SK-N-SH treated with all-trans-retinoic acid at 6 μM for 48 hours (cell line): ENCODE data around the gene ADIRF.
"Not testable (repeated sequence)": the region's sequence is repeated elsewhere in the genome, so short reads cannot be mapped to it uniquely, and the experiment has no call there.

Experiments used
- ATAC-seq: fragments of 200-7000 bp; cut with Tn5 transposase; 3 replicates; pipeline ENCODE4 v1.9.1; 2020; ENCODE audit warnings: mild to moderate bottlenecking, moderate library complexity
- BACH2 ChIP-seq: fragments of 250-450 bp; sonication (Bioruptor Pico); IDR thresholded peaks from 2 replicates; pipeline ENCODE4 v1.9.0; 2021; ENCODE audit warnings: mild to moderate bottlenecking, borderline replicate concordance
- CSDC2 ChIP-seq: fragments of 250-450 bp; sonication (Bioruptor Pico); IDR thresholded peaks from 2 replicates; pipeline ENCODE4 v1.5.0; 2020; ENCODE audit warnings: mild to moderate bottlenecking, moderate library complexity
- ESRRG ChIP-seq: fragments of 250-450 bp; sonication (Bioruptor Pico); IDR thresholded peaks from 2 replicates; pipeline ENCODE4 v1.6.1; 2021; ENCODE audit warnings: mild to moderate bottlenecking
- GLIS3 ChIP-seq: fragments of 250-450 bp; sonication (Bioruptor Pico); IDR thresholded peaks from 2 replicates; pipeline ENCODE4 v1.5.0; 2020; ENCODE audit warnings: mild to moderate bottlenecking, moderate library complexity
- ISL1 ChIP-seq: fragments of 250-450 bp; sonication (Bioruptor Pico); IDR thresholded peaks from 2 replicates; pipeline ENCODE4 v2.1.2; 2022; ENCODE audit warnings: mild to moderate bottlenecking, moderate library complexity
- OSR1 ChIP-seq: fragments of 250-450 bp; sonication (Bioruptor Pico); IDR thresholded peaks from 2 replicates; pipeline ENCODE4 v1.8.0; 2022; ENCODE audit warnings: moderate library complexity, mild to moderate bottlenecking, inconsistent platforms
- PPARA ChIP-seq: fragments of 250-450 bp; sonication (Bioruptor Pico); IDR thresholded peaks from 2 replicates; pipeline ENCODE4 v1.5.0; 2020; ENCODE audit warnings: mild to moderate bottlenecking, borderline replicate concordance
- SNAI2 ChIP-seq: fragments of 250-450 bp; sonication (Bioruptor Pico); IDR thresholded peaks from 2 replicates; pipeline ENCODE4 v1.5.0; 2020; ENCODE audit warnings: mild to moderate bottlenecking, moderate library complexity
- TCF4 ChIP-seq: fragments of 250-450 bp; sonication (Bioruptor Pico); IDR thresholded peaks from 2 replicates; pipeline ENCODE4 v1.8.0; 2021; ENCODE audit warnings: mild to moderate bottlenecking, moderate library complexity, borderline replicate concordance
- TOX ChIP-seq: fragments of 250-450 bp; sonication (Bioruptor Pico); IDR thresholded peaks from 2 replicates; pipeline ENCODE4 v1.8.0; 2021; ENCODE audit warnings: mild to moderate bottlenecking, moderate library complexity, borderline replicate concordance
- ZC3H10 ChIP-seq: fragments of 250-450 bp; sonication (Bioruptor Pico); IDR thresholded peaks from 2 replicates; pipeline ENCODE4 v1.5.1; 2021; ENCODE audit warnings: mild to moderate bottlenecking, moderate library complexity
- ZFP3 ChIP-seq: fragments of 250-450 bp; sonication (Bioruptor Pico); IDR thresholded peaks from 2 replicates; pipeline ENCODE4 v1.5.0; 2020; ENCODE audit warnings: mild to moderate bottlenecking, moderate library complexity
- ZFP30 ChIP-seq: fragments of 450-650 bp; formaldehyde crosslinking; IDR thresholded peaks from 2 replicates; pipeline ENCODE4 v1.5.0; 2022; ENCODE audit warnings: mild to moderate bottlenecking, moderate library complexity
- ZNF565 ChIP-seq: fragments of 450-650 bp; formaldehyde crosslinking; conservative IDR thresholded peaks from 2 replicates; pipeline ENCODE4 v1.5.0; 2020; ENCODE audit warnings: low read depth, mild to moderate bottlenecking, moderate library complexity
- ZNF70 ChIP-seq: fragments of 450-650 bp; formaldehyde crosslinking; IDR thresholded peaks from 2 replicates; pipeline ENCODE4 v1.5.0; 2020; ENCODE audit warnings: mild to moderate bottlenecking, moderate library complexity
- ZNF8 ChIP-seq: fragments of 450-650 bp; formaldehyde crosslinking; IDR thresholded peaks from 2 replicates; pipeline ENCODE4 v1.5.0; 2020; ENCODE audit warnings: mild to moderate bottlenecking, moderate library complexity
- TF ChIP-seq, protein P1 (sequence below): fragments of 250-450 bp; sonication (Bioruptor Pico); IDR thresholded peaks from 2 replicates; pipeline ENCODE4 v1.5.0; 2020; ENCODE audit warnings: mild to moderate bottlenecking, moderate library complexity
- TF ChIP-seq, protein P2 (sequence below): fragments of 250-450 bp; sonication (Bioruptor Pico); IDR thresholded peaks from 2 replicates; pipeline ENCODE4 v1.5.1; 2021; ENCODE audit warnings: mild to moderate bottlenecking, moderate library complexity
- TF ChIP-seq, protein P3 (sequence below): fragments of 250-450 bp; sonication (Bioruptor Pico); IDR thresholded peaks from 2 replicates; pipeline ENCODE4 v1.8.0; 2021; ENCODE audit warnings: low read depth, mild to moderate bottlenecking, moderate library complexity, borderline replicate concordance
- TF ChIP-seq, protein P4 (sequence below): fragments of 250-450 bp; sonication (Bioruptor Pico); IDR thresholded peaks from 2 replicates; pipeline ENCODE4 v1.8.0; 2020; ENCODE audit warnings: mild to moderate bottlenecking, moderate library complexity, borderline replicate concordance
- TF ChIP-seq, protein P5 (sequence below): fragments of 250-450 bp; sonication (Bioruptor Pico); IDR thresholded peaks from 2 replicates; pipeline ENCODE4 v1.5.1; 2020; ENCODE audit warnings: low read depth, mild to moderate bottlenecking, moderate library complexity

Gene ADIRF

DNA sequence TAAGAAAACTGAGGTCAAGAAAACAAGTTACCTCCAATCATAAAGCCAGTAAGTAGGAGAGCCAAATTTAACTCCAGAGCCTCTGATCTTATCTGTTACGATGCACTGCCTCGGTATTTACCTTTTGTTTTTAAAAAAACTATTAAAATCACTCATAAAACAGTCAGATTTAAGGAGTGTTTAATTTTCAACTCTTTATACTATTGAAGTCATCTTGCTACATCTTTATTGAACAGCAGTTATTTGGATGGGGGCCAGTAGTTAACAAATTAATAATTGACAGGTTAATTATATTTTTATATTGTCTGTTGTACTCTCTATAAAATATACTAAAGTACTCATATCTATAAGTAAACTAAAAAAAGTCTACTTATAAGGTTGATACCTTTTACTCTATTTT, 24.6 kb downstream of the ADIRF start:
- ATAC-seq = no peak
- TF ChIP-seq ESRRG (CRISPR knock-in tag) (no peak), ZNF8 (CRISPR knock-in tag) (no peak), TOX (CRISPR knock-in tag) (no peak), ZNF565 (CRISPR knock-in tag) (no peak), SNAI2 (CRISPR knock-in tag) (no peak), PPARA (CRISPR knock-in tag) (no peak), CSDC2 (CRISPR knock-in tag) (no peak), ZFP3 (no peak), BACH2 (CRISPR knock-in tag) (no peak), OSR1 (CRISPR knock-in tag) (no peak), ISL1 (CRISPR knock-in tag) (no peak), ZC3H10 (CRISPR knock-in tag) (no peak), ZNF70 (no peak), GLIS3 (CRISPR knock-in tag) (no peak)
- TF ChIP-seq, protein P1, sequence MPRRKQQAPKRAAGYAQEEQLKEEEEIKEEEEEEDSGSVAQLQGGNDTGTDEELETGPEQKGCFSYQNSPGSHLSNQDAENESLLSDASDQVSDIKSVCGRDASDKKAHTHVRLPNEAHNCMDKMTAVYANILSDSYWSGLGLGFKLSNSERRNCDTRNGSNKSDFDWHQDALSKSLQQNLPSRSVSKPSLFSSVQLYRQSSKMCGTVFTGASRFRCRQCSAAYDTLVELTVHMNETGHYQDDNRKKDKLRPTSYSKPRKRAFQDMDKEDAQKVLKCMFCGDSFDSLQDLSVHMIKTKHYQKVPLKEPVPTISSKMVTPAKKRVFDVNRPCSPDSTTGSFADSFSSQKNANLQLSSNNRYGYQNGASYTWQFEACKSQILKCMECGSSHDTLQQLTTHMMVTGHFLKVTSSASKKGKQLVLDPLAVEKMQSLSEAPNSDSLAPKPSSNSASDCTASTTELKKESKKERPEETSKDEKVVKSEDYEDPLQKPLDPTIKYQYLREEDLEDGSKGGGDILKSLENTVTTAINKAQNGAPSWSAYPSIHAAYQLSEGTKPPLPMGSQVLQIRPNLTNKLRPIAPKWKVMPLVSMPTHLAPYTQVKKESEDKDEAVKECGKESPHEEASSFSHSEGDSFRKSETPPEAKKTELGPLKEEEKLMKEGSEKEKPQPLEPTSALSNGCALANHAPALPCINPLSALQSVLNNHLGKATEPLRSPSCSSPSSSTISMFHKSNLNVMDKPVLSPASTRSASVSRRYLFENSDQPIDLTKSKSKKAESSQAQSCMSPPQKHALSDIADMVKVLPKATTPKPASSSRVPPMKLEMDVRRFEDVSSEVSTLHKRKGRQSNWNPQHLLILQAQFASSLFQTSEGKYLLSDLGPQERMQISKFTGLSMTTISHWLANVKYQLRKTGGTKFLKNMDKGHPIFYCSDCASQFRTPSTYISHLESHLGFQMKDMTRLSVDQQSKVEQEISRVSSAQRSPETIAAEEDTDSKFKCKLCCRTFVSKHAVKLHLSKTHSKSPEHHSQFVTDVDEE (CRISPR knock-in tag) = no peak
- TF ChIP-seq, protein P2, sequence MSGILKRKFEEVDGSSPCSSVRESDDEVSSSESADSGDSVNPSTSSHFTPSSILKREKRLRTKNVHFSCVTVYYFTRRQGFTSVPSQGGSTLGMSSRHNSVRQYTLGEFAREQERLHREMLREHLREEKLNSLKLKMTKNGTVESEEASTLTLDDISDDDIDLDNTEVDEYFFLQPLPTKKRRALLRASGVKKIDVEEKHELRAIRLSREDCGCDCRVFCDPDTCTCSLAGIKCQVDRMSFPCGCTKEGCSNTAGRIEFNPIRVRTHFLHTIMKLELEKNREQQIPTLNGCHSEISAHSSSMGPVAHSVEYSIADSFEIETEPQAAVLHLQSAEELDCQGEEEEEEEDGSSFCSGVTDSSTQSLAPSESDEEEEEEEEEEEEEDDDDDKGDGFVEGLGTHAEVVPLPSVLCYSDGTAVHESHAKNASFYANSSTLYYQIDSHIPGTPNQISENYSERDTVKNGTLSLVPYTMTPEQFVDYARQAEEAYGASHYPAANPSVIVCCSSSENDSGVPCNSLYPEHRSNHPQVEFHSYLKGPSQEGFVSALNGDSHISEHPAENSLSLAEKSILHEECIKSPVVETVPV (CRISPR knock-in tag) = no peak
- TF ChIP-seq, protein P3, sequence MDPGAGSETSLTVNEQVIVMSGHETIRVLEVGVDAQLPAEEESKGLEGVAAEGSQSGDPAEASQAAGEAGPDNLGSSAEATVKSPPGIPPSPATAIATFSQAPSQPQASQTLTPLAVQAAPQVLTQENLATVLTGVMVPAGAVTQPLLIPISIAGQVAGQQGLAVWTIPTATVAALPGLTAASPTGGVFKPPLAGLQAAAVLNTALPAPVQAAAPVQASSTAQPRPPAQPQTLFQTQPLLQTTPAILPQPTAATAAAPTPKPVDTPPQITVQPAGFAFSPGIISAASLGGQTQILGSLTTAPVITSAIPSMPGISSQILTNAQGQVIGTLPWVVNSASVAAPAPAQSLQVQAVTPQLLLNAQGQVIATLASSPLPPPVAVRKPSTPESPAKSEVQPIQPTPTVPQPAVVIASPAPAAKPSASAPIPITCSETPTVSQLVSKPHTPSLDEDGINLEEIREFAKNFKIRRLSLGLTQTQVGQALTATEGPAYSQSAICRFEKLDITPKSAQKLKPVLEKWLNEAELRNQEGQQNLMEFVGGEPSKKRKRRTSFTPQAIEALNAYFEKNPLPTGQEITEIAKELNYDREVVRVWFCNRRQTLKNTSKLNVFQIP (CRISPR knock-in tag) = no peak
- TF ChIP-seq, protein P4, sequence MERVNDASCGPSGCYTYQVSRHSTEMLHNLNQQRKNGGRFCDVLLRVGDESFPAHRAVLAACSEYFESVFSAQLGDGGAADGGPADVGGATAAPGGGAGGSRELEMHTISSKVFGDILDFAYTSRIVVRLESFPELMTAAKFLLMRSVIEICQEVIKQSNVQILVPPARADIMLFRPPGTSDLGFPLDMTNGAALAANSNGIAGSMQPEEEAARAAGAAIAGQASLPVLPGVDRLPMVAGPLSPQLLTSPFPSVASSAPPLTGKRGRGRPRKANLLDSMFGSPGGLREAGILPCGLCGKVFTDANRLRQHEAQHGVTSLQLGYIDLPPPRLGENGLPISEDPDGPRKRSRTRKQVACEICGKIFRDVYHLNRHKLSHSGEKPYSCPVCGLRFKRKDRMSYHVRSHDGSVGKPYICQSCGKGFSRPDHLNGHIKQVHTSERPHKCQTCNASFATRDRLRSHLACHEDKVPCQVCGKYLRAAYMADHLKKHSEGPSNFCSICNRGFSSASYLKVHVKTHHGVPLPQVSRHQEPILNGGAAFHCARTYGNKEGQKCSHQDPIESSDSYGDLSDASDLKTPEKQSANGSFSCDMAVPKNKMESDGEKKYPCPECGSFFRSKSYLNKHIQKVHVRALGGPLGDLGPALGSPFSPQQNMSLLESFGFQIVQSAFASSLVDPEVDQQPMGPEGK (CRISPR knock-in tag) = no peak

DNA sequence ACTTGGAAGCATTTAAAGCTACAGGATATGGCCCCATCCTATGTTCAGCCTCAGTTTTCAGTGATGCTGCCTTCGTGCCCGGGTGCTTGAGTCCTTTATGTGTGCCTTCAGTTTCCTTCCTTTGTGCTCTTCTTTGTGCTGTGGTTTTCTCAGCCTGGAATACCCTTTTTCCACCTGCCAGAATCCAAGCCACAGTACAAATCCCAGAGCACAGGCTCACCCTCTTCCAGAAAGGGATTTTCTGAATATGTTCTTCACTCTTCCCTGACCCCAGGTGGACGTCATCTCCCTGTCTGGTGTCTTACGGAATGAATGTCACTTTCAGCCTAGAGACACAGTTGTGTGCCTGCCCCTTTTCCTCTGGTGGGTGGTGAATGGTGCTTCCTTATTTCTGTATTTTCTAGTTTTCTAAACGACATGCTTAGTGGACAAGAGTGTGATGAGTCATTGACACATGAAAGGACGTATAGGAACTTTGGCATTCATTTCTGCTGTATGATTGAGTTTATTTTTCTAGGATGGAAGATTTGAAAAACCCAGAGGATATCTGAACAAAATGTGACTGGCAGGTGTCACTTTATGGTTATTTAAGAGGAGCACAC, 31.6 kb downstream of the ADIRF start:
- not testable (repeated sequence) for ATAC-seq

DNA sequence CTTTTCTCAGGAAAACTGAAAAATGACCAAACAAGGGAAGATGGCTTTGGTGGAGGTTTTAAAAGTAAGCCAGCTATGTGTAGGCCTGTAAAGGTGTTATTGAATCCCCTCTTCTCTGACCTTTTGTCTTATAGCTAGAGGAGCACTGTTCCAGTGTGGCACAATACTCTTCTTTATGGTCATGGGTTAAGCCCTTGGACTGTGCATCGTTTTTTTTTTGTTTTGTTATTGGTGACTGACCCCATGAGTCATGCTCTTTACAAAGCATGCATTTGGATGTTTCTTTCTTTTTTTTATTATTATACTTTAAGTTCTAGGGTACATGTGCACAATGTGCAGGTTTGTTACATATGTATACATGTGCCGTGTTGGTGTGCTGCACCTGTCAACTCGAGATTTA, 32.2 kb downstream of the ADIRF start:
- ATAC-seq = no peak
- TF ChIP-seq, protein P5, sequence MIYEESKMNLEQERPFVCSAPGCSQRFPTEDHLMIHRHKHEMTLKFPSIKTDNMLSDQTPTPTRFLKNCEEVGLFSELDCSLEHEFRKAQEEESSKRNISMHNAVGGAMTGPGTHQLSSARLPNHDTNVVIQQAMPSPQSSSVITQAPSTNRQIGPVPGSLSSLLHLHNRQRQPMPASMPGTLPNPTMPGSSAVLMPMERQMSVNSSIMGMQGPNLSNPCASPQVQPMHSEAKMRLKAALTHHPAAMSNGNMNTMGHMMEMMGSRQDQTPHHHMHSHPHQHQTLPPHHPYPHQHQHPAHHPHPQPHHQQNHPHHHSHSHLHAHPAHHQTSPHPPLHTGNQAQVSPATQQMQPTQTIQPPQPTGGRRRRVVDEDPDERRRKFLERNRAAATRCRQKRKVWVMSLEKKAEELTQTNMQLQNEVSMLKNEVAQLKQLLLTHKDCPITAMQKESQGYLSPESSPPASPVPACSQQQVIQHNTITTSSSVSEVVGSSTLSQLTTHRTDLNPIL (CRISPR knock-in tag) = no peak
- TF ChIP-seq ZFP30 (no peak), TCF4 (CRISPR knock-in tag) (no peak), ZFP3 (no peak)

DNA sequence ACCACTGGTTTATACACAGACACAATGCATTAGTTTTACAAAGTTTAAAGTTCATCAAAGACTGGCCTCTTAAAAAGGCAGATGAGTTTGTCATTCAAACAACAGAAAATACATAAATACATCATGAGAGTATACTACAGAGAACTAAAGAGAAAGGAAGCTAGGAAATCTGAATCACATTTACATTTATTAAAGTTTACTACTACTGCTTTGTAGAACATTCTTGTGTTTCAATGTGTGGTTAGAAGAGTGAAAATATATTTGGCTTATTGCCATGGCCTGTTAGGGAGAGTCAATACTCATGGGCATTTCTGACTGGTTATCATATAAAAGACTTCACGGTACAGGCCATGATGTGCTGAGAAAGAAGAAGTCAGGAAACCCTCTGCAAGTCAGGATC, 38.8 kb downstream of the ADIRF start:
- not testable (repeated sequence) for ATAC-seq

DNA sequence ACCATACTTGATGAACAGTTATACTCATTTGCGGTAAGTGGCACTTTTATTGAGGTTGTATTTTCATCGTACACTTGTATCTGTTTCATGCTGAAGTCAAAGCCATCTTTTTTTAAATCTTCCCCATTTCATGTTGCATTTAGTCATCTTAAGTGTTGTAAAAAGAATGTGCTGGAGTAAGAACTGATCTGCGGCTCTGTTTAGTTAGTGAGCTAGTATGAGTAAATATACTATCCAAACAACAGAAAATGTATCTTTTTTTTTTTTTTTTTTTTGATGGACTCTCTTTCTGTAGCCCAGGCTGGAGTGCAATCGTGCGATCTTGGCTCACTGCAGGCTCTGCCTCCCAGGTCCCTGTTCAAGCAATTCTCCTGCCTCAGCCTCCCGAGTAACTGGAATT, 39.4 kb downstream of the ADIRF start:
- not testable (repeated sequence) for ATAC-seq

DNA sequence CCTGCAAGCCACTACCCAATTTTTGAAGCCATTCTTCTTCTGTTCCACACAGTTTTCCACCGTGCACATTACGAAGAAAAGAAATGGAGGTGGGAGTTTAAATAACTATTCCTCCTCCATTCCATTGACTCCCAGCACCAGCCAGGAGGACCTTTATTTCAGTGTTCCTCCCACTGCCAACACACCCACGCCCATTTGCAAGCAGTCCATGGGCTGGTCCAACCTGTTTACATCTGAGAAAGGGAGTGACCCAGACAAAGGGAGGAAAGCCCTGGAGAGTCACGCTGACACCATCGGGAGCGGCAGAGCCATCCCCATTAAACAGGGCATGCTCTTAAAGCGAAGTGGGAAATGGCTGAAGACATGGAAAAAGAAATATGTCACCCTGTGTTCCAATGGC, 40.0 kb downstream of the ADIRF start:
- not testable (repeated sequence) for ATAC-seq

DNA sequence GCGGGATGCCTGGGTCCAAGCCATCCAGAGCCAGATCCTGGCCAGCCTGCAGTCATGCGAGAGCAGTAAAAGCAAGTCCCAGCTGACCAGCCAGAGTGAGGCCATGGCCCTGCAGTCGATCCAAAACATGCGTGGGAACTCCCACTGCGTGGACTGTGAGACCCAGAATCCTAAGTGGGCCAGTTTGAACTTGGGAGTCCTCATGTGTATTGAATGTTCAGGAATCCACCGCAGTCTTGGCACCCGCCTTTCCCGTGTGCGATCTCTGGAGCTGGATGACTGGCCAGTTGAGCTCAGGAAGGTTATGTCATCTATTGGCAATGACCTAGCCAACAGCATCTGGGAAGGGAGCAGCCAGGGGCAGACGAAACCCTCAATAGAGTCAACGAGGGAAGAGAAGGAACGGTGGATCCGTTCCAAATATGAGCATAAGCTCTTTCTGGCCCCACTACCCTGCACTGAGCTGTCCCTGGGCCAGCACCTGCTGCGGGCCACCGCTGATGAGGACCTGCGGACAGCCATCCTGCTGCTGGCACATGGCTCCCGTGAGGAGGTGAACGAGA, 40.9 kb downstream of the ADIRF start:
- ATAC-seq = not testable (repeated sequence)

DNA sequence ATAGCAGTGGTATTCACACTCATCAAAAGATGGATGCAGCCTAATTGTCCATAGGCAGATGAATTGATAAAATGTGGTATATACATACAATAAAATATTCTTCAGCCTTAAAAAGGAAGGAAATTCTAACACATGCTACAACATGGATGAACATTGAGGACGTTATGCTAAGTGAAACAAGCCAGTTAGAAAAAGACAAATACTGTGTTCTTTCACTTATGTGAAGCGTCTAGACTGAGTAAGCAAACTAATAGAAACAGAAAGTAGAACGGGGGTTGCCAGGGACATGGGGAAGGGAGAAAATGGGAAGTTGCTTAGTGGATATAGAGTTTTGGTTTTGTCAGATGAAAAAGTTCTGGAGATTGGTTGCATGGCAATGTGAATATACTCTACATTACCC, 45.2 kb downstream of the ADIRF start:
- not testable (repeated sequence) for ATAC-seq
